NT2/D1 (cell line): ENCODE results near the gene OSMR.

Source experiments
- SUZ12 ChIP-seq: IDR thresholded peaks from 2 replicates; pipeline ENCODE4 v1.6.1; 2011; ENCODE audit not compliant: insufficient read length, insufficient read depth; ENCODE audit errors: extremely low read depth
- YY1 ChIP-seq: IDR thresholded peaks from 2 replicates; pipeline ENCODE4 v1.6.1; 2011; ENCODE audit not compliant: insufficient read length, insufficient read depth
- ZNF274 ChIP-seq: IDR thresholded peaks from 2 replicates; pipeline ENCODE4 v1.6.1; 2011; ENCODE audit warnings: mild to moderate bottlenecking, low read depth, low read length

DNA sequence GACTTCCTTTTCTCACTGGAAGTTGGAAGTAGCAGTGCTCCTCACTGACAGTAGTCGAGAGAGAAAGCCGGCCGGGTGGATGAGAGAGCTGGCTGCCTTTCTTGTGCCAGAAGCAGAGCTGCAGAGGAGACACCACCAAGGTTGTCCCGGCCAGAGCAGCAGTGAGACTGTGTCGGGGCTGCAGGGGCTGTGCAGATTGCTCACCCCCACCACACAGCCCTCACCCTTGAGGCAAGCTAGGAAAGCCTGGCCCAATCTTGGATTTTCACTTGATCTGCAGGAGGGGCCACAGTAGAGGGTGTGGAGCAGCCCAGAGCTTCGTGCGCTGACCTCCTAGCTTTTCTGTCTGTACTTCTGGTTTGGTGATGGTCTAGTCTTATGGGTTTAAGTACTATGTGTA, 9.1 kb downstream of the OSMR start:
- TF ChIP-seq ZNF274 (no peak), YY1 (no peak), SUZ12 (no peak)
